ENCODE results near the gene PDIA3.
"Not testable (repeated sequence)": the region's sequence is repeated elsewhere in the genome, so short reads cannot be mapped to it uniquely, and the experiment has no call there.

PDIA3 gene

GRCh38 chr15:43815064-43815463 lies 68.8 kb downstream of the PDIA3 start:
- DNase-seq, H3K4me3 Mint-ChIP-seq, H3K27me3 Mint-ChIP-seq, H3K27ac Mint-ChIP-seq, H3K9me3 Mint-ChIP-seq, CTCF ChIA-PET: not testable (repeated sequence)
- Mint-ChIP-seq H3K36me3 (peaks cover 41% of the 10 kb centered on the region), H3K4me1 (peaks cover 15% of the 10 kb centered on the region)

GRCh38 chr15:43821505-43821904 lies 75.3 kb downstream of the PDIA3 start:
- Mint-ChIP-seq H3K4me3 (peak overlapping the region; percentile 29), H3K36me3 (peaks cover 27% of the 10 kb centered on the region), H3K9me3 (no peaks in the 10 kb centered on the region), H3K27me3 (no peaks in the 10 kb centered on the region), H3K4me1 (peaks cover 56% of the 10 kb centered on the region), H3K27ac (peak overlapping the region; percentile 67)
- no peak for DNase-seq
- CTCF ChIA-PET: interaction anchor here (0.7 kb wide), 1 partner anchor 26 kb away, joined by 3 read pairs; no protein-coding TSS in a partner anchor
